Inflammatory macrophage treated with lipopolysaccharide for 1 hour (primary cell): Measurements from ENCODE around the gene TMEM117.
"Not testable (repeated sequence)": the region's sequence is repeated elsewhere in the genome, so short reads cannot be mapped to it uniquely, and the experiment has no call there.

ENCODE experiments used
- DNase-seq, 2 donors: peaks; one replicate each; pipeline ENCODE4 v3.0.0-alpha.2; 2020 to 2022

TMEM117 gene

DNA sequence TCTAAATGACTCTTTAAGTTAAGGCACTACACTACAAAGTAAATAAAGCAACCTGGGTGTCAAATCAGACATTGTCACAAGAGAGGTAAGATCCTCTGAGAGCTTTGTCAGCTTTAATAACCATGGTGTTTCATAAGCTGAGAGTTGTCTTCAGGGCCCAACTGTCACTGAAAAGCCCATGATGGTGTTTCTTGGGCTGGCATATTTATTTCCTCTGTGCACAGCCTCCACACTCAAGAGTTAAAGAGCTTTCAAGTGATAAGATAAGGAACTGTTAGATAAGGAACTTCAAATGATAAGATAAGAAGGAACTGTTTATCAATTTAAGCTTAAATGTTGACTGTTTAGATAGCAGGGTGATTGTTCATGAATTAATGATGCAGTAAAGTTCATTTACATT is 495.4 kb downstream of the TMEM117 start:
- DNase-seq, result no peak

DNA sequence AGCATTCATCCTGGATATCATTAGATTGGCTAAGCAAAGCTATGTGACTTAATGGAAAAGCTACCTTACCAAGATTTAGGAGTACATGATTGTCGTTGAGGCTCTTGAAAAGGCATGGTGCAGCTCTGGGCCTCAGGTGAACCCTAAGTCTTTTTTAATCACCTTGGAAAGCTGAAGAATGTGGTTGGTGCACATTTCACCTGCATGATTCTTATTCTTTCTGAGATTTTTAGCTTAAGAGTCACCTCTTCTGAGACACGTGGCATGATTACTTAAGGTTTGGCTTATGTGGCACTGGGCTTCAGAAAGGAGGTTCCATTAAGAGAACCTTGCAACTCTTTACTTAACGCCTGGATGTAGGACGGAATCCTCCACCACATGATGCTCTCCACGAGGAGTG is 498.5 kb downstream of the TMEM117 start:
- DNase-seq, result no peak

DNA sequence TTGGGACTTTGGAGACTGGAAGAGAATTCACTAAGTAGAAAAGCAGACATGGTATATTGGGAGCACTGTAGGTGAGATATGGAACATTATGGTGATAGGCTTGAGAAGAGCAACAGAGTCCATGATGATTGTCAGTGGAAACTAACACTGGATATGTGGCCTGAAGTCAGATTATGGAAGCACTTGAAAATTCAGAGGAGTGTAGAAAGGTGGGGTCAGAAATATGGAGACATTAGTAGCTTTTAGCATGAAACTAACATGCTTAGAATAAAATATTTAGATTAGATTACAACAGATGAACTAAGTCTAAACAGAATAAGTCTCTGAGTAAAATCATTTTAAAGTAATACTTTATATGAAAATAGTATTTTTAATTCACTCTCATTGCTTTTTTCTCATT is 499.1 kb downstream of the TMEM117 start:
- DNase-seq, result no peak

DNA sequence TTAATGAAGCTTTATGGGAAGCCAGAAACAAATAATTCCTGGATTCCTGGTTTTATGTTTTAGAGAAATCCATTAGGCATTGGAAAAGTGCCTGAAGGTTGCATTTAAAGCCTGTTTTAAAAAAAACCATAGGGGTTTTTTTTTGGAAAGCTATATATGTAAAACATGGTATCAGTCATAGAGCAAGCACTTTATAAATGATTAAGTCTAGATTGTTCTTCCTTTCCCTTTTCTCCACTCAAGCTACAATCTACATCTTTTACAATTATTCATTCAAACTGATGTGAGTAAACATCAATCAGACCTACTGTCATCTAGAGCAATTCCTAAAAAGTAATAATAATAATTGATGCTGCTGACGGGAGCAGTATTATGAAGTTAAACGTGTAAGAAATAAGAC is 500.7 kb downstream of the TMEM117 start:
- DNase-seq, result no peak

DNA sequence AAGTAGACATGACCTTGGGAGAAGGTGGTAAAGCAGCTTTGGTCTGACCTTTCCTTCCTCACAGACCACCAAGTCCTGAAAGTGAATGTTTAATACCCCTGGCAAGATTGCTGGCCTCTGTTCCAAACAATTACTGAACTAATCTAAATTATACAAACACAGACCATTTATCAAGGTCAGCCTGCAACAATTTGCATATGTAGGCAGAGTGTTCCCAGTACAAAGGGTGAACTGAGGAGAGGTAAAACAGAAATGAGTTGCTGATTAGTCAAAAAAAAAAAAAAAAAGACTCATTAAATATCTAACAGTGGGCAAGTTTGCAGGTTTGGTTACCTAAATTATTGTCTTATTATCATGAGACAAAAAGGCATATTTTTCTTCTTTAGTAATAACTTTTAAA is 506.5 kb downstream of the TMEM117 start:
- no peak for DNase-seq

DNA sequence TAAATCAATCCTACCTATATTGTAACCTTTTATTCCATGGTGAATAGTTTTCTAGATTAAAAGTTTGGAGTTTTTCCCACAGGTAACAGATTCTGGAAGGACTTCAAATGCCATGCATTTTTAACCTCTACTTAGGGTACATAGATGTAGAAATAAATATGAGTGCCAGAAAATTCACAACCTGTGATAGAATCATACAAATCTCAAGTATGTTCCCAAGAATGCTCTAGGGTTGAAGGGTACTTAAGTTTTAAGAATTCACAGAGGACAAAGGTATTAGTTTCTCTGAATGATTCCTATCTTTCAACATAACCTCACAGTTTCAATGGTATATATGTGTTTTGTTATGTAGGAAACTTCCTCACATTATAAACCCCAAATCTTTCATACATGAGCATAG is 511.3 kb downstream of the TMEM117 start:
- DNase-seq, result no peak

DNA sequence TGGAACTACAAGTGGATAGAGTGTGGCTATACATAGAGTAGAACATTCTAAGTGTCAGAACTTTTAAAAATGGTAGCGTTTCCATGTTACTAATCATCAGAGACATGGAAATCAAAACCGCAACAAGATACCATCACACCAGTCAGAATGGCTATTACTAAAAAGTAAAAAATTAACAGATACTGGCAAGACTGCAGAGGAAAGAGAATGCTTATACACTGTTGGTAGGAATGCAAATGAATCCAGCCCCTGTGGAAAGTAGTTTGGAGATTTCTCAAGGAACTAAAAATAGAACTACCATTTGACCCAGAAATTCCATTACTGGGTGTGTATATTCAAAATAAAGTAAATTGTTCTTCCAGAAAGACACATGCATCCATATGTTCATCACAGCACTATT is 521.6 kb downstream of the TMEM117 start:
- no peak for DNase-seq

DNA sequence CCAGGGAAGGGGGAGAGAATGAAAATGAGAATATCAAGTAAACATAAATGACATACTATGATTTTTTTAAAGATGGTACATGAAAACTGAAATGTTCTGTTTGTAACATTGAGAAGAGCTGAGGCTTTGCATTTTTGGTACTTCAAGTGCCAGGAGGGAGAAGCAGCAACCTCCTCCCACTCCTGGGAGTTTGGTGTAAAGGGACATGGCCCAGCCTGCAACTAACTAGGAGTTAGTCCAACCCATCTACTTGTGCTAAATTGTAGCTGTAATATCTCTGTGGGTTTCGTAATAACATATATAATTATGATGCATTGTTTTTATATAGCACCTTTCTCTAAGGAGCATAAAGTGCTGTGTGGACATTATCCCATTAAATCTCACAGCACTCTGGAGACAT is 522.8 kb downstream of the TMEM117 start:
- no peak for DNase-seq

DNA sequence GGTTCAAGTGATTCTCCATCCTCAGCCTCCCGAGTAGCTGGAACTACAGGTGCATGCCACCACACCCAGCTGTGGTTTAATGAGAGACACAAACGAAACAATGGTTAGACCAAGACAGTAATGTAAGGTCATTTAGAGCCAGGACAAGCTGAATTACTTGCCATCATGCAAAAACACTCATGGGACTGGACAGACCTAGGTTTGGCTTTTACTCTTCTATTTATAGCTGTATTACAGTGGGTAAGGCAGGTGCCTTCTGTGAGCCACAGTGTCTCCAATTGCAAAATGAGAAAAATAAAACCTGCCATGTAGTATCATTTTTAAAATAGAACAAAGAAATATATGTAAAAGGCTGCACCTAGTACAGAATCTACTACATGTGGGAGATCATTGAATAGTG is 527.1 kb downstream of the TMEM117 start:
- no peak for DNase-seq

DNA sequence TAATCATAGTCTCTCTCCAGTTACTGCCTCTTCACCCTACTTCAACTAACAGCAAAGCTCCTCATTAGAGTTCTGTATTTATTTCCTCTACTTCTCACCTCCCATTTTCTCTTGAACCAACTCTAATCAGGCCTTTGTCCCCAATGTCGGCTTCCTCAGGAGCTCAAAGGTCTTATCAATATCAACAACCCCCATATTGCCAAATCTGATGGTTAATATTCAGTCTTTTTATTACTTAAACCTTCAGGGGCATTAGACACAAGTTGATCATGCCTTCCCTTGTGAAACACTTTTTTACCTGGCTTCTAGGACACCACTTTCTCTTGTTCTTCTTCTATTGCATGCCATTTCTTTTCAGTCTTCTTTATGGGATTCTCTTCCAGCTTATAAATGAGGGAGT is 531.3 kb downstream of the TMEM117 start:
- DNase-seq, result no peak

DNA sequence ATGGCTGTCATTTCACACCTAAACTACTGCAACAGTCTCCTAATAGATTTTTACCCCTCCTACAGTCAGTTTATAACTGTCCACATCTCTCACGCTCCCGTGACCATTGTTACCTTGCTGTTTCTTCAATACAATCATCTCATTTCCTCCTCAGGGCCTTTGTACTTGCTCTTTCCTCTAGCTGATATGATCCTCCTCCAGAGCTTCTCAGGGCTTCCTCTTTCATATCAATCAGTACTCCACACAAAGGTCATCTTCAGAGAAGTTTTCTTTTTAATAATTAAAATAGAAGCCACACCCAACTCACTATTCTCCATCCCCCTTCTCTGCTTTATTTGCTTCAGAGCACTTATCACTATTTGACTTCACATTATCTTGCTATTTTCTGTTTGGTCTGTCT is 532.0 kb downstream of the TMEM117 start:
- DNase-seq, result no peak

DNA sequence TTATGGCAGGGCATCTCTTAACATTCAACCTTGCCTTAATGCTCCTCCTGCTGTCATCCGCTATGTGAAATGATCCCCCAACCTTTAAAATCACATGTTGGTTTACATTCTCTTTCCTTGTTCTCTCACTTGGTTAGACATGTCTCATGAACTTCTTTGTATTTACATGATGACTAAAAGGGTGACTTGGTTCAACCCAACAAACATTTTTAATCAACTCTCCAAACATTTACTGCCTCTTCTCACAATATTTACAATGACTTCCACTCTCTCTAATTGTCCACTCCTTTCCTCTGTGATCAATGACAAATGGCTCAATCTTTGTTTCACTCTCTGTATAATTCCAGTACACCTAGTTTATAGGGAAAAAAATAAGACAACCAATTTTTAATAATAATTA is 534.1 kb downstream of the TMEM117 start:
- no peak for DNase-seq

DNA sequence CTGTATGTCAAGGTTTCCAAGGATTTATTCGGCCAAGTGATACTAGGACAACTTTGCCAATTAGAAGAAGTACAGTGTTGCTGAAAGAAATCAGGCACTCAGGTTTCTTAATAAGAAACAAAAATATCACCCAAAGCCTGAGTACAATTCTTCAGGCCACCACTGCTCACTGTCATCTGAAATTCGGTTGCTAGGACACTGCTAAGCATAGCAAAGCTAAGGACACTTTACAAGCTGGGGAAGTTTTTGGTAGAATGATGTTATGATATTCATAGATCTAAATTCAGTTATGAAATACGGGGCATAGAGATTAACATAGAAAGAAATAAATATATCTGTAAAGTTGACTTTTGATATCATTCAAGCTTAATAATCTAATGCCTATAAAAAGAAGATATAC is 535.1 kb downstream of the TMEM117 start:
- no peak for DNase-seq

DNA sequence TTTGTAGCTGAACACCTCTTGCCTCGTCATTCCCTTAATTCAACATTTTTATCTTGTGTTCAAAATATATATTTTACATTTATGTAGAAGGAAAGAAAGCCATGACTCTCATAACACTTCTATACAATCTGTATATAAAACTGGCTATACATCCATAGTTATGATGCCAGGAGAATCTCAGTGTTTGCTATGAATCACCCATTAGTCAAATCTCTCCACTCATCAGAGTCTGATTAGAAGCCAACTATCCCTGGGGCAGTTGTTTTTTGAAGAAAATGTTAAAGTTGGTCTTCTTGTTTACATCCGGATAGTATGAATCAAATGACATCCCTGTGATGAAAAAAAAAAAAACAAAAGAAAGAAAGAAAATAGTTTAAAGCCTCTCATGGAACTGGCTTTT is 536.4 kb downstream of the TMEM117 start:
- no peak for DNase-seq

DNA sequence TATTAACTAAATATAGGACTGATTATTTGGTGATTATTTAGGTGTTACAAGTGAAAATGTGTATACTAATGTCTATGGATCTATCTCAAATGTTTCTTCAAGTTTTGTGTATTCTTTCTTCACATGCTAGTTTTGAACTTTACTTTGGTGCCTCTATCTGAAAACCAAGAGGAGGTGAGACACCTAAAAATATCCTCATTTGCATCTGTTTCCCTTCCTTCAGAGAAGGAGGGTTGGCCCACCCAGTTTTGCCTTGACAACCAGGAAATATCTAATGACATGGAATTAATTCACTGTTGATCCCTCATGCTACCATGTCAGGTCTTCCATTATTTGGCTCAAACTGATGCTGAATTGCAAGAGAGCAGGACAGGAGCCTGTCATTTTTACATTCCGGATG is 539.8 kb downstream of the TMEM117 start:
- no peak for DNase-seq

DNA sequence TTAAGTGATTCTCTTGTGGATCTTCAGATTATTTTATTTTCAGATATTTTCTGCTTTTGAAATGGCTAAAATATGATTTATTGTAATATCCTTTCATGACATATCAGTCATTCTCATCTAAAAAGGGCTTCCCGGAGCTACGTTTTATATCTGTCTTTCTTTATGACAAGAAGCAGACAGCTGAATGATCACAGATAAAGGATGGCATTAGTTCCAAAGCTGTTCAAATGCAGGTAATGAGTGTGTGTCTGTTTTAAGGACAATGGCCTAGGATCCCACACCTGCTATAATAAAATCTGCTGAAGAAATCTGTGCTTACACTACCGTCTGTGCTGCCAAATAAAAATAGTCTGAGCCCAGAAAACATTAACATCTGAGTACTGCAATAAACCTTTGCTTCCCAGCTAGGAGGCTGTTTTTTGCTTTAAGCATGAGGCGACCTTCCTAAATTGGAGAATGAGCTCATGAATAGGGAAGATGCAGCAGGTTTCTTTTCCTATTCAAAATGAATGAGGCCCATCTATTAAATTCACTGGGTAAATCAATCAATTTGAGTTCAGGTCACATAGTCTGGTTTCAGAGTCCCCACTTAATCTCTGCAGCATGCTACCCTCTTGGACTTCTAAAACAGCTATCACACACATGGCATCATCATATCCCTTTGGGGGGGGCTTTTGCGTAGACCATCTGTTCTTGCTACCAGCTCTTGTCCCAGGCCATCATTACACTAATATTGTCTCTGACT is 541.7 kb downstream of the TMEM117 start:
- DNase-seq, result no peak

DNA sequence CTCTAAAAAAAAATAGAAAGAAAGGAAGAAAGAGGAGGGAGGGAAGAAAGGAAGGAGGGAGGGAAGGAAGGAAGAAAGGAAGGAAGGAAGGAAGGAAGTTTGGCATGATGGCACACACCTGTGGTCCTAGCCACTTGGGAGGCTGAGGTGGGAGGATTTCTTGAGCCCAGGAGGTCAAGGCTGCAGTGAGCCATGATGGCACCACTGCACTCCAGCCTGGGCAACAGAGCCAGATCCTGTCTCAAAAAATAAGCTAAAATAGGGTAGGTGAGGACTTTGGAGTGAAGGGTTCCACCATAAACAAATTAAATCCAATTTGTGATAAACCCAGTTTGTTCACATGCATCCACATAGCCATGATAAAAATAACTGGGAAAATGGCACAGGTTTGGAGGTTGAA is 543.2 kb downstream of the TMEM117 start:
- not testable (repeated sequence) for DNase-seq

DNA sequence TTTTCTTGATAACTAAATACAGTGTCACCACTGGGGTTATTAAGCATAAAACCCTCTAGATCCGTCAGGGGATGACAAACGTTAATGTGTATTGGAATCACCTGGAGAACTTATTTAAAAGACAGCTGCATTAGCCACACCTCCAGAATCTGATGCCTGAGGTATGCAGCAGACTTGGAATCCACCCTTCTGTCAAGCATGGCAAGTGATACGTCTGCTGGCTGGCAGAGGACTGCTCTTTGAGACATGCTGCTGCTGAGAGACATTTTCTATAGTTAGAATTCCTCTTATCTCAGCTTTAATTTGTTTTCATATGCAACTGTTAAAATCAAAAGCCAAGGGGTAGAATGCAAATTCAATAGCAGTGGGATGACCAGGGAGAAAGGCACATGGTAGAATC is 544.0 kb downstream of the TMEM117 start:
- DNase-seq, result no peak

DNA sequence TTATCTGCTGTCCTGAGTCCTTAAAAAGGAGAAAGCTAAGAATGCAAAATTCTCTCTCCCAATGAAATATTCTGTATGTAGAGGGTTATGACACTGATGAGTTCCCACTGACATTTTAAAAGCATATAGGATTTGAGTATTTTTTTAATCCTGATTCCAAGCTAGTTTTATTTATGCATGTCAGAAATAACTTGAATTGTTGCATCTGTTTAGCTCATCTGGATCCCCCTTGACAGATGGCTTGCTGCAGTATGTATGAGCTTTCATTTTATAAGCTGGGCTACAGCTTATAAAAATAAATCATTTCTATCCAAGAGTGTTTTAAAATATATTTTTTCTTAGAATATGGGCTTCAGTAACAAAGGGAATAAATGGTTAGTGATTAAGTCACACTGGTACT is 545.0 kb downstream of the TMEM117 start:
- no peak for DNase-seq

DNA sequence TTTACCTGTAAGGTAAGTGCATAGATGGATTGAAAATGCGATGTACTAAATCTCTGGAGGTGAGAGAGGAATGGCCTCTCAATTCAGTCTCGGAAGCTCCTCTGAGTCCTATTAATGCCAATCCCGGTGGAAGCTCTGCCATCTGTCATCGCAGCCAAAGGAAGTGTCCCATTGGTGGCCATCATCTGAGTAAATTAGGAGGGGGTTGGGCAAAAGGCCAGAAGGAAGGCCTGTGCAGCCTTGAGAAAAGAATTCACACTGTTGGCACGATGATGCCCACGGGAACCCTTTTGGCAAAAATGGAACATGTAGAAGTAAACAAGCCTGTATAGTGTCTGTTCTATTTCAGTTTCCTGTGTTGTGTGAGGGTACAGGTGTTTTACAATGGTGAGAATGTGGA is 545.5 kb downstream of the TMEM117 start:
- DNase-seq, result no peak

DNA sequence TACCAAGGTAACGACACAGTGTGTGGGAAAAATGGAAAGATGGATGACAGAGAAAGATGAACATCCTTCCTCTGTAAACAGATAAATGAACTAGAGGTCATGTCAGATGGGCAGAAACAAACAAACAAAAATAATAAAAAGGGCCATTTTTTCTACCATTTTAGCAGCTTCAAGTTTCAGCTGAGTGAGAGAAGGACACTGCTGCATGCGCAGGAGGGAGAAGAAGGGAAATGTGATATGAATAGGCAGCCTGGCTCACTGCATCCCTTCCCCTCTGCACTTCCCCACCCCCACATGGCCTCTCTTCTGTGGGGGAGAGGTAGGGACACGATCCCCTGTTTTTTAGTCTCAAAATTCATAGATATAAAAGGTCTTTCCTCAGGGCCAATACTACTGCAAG is 548.3 kb downstream of the TMEM117 start:
- no peak for DNase-seq

DNA sequence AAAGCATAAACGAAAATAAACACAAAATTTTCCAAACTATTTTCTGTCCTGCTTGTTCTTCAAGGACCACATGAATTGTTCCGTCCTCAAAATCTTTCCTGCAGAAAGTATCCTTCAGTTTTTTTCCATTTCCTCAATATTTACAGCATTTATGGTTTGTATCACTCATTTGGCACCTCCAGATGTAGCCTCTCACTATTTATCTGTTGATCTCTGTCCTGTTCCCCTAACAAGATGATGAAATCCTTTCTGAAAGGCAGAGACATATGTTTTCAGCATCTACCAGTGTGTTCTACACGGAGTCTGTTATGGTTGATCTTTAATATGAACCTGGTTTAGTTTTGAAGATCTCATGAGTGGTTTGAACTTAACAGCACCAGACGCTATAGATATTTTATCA is 550.1 kb downstream of the TMEM117 start:
- no peak for DNase-seq

DNA sequence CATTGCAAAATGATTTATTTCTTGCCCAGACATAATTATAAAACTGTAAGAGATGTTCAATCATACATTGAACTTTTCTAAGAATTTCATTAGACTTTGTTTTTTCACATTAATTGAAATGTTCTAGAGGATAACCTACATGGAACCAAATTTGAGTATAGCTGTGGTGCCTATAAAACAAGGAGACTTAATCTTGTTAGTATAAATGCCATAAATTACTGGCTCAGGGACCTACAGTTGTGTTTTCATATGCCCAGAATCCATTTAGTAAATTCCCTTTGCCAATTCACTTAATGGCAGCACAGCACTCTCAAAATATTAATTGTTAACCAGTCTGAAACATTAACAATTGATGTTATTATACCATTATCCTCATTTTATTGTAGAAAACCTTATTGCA is 551.7 kb downstream of the TMEM117 start:
- no peak for DNase-seq

DNA sequence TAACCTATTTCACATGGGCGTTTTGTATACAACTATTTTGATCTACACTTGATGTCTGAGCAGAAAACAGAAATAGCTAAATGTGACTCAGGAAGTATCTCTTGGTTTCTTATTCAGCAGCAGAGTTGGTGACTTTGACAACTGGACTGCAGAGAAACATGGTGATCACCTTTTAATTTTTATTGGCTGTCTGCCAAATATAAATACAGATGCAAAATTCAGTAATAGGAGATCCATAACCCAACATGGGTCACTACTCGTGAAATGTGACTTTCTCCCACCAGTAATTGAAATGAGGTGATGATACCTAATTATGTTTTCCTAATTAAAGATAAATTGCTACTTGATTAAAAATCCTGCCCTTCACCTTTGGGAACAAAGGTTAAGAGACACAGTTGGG is 553.2 kb downstream of the TMEM117 start:
- no peak for DNase-seq

DNA sequence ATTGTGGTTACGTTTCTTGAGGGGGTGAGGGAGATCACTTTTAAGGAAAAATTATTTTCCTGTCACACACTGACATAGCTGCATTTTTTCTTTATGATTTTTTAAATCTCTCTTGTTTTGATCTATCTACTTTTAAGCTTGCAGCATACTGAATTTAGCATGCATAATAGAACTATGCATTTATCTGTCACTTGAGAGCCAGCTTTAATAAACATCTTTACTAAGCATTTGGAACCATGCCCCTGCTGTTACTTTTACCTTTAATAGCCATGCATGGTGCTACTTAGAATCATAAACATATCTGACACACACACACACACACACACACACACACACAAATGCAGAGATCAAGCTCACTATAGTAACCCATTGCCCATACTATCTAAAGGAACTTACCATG is 554.0 kb downstream of the TMEM117 start:
- no peak for DNase-seq

DNA sequence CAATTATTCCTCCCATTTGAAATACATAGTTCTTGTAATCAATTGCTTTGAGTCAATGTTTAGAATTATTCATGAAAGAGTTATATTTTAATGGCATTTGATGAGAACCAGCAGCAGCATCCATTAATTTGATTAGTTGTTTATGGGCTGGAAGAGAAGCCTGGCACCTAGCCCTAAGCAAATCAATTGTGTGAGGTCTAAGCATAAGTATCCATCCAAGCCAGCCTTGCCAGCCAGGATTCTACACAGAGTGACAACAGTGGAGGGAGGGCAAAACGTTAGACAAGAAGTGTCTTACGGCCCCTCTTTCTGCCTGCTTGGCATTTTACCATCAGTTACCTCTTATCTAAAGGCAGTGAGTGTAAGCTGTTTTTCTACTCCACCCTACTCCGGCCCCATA is 561.8 kb downstream of the TMEM117 start:
- DNase-seq, result no peak
